Right atrium auricular region (tissue), 2 donors: Measurements from ENCODE around the gene TUBE1. TPM values are rescaled to one million over a fixed set of nuclear protein-coding genes. Genes with fewer than 3 reads are reported as not detected.
"Not testable (repeated sequence)": the region's sequence is repeated elsewhere in the genome, so short reads cannot be mapped to it uniquely, and the experiment has no call there.

Source experiments
- DNase-seq: peaks from one replicate; pipeline ENCODE4 v3.0.0-alpha.2; 2019; ENCODE audit warnings: low spot score
- H3K27ac ChIP-seq, 2 donors: fragments of 200-600 bp; sonication (generic); 1 replicate in 1 of 2; 2 replicates in 1 of 2; pipeline ENCODE4 v1.5.1; 2016 to 2019
- H3K27me3 ChIP-seq, 2 donors: fragments of 200-600 bp; sonication (generic); one replicate each; pipeline versions ENCODE4 v1.5.1 to v1.6.0; 2017 to 2019
- H3K36me3 ChIP-seq: fragments of 200-600 bp; sonication (generic); one replicate; pipeline ENCODE4 v1.5.1; 2016
- H3K4me1 ChIP-seq, 2 donors: fragments of 200-600 bp; sonication (generic); one replicate each; pipeline versions ENCODE4 v1.5.1 to v1.6.0; 2017 to 2019
- H3K4me3 ChIP-seq, 2 donors: fragments of 200-600 bp; sonication (generic); 1 replicate in 1 of 2; 2 replicates in 1 of 2; pipeline ENCODE4 v1.5.1; 2017 to 2019; ENCODE audit warnings: mild to moderate bottlenecking in 1 of 2, moderate library complexity in 1 of 2
- H3K9me3 ChIP-seq, 2 donors: fragments of 200-600 bp; sonication (generic); one replicate each; pipeline ENCODE4 v1.5.1; 2019
- total RNA-seq, 2 donors: library from RNA; depleted of rRNA; stranded (reverse); fragments of >200 nt; gene quantifications; one replicate each; pipeline ENCODE4 v1.1.0, GENCODE V29; 2016
- TF ChIP-seq, protein P1 (sequence below), 2 donors: fragments of 200-600 bp; sonication (generic); IDR thresholded peaks; one replicate each; pipeline ENCODE4 v1.5.1; 2019; ENCODE audit warnings: antibody characterized with exemption in 2 of 2

The TUBE1 gene
- total RNA-seq, 2 donors from 2014 or later = 19.0 to 32.3 TPM

DNA sequence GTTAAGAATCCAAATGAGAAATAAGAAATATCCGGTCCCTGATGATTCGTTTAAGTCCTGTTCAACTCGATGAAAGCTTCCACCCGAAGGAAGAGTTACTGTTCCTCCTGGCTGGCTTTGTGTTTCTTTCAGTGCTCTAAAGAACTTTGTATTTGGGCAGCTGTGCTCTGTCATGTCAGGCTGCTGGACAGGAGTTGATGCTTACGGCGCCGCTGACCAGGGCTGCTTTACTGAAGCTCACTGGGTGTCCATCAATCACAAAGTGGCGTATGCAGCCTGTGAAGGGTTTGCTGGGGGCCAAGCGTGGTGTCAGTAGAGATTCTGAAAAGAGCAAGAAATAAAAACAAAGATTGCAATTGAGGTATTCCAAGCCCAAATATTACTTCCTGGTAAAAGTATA, 22.0 kb upstream of the TUBE1 start:
- no peak overlapping the region for H3K27ac ChIP-seq
- DNase-seq = no peak
- H3K36me3 ChIP-seq = peaks cover 33% of the 10 kb centered on the region
- H3K4me1 ChIP-seq = peaks cover 0 to 11% of the 10 kb centered on the region in 2 donors
- TF ChIP-seq, protein P1, sequence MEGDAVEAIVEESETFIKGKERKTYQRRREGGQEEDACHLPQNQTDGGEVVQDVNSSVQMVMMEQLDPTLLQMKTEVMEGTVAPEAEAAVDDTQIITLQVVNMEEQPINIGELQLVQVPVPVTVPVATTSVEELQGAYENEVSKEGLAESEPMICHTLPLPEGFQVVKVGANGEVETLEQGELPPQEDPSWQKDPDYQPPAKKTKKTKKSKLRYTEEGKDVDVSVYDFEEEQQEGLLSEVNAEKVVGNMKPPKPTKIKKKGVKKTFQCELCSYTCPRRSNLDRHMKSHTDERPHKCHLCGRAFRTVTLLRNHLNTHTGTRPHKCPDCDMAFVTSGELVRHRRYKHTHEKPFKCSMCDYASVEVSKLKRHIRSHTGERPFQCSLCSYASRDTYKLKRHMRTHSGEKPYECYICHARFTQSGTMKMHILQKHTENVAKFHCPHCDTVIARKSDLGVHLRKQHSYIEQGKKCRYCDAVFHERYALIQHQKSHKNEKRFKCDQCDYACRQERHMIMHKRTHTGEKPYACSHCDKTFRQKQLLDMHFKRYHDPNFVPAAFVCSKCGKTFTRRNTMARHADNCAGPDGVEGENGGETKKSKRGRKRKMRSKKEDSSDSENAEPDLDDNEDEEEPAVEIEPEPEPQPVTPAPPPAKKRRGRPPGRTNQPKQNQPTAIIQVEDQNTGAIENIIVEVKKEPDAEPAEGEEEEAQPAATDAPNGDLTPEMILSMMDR (IDR thresholded peaks at IDR 0.05) = no peak
- no peak overlapping the region for H3K4me3 ChIP-seq
- no peaks in the 10 kb centered on the region for H3K9me3 ChIP-seq
- no peaks in the 10 kb centered on the region for H3K27me3 ChIP-seq

DNA sequence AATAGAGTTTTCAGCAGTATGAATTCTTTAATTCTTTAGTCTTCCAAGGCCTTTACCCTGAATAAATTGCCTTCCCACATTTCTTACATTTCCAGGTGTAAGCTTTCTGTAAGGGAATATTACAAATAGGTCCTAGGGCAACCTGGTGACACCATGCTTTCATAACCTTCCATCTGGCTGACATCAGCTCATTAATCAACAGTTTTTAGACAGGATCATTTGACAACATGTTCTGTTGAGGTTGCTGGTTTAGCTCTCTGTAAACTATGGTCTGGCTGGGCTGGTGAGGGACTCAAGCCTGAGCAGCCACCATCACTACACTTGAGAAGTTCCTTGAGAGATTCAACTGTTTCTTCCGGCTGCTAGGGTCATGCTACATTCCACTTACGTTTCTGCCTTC, 19.3 kb upstream of the TUBE1 start:
- H3K4me1 ChIP-seq = no peaks in the 10 kb centered on the region
- no peak overlapping the region for H3K27ac ChIP-seq
- TF ChIP-seq, protein P1 (IDR thresholded peaks at IDR 0.05) = no peak
- no peaks in the 10 kb centered on the region for H3K27me3 ChIP-seq
- DNase-seq = no peak
- H3K36me3 ChIP-seq = peaks cover 37% of the 10 kb centered on the region
- H3K4me3 ChIP-seq = no peak overlapping the region
- H3K9me3 ChIP-seq = no peaks in the 10 kb centered on the region

DNA sequence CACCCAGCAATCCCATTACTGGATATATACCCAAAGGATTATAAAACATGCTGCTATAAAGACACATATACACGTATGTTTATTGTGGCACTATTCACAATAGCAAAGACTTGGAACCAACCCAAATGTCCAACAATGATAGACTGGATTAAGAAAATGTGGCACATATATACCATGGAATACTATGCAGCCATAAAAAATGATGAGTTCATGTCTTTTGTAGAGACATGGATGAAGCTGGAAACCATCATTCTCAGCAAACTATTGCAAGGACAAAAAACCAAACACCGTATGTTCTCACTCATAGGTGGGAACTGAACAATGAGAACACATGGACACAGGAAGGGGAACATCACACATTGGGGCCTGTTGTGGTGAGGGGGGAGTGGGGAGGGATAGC, 18.7 kb upstream of the TUBE1 start:
- not testable (repeated sequence) for H3K27ac ChIP-seq, H3K4me1 ChIP-seq, DNase-seq, H3K4me3 ChIP-seq, H3K27me3 ChIP-seq, H3K9me3 ChIP-seq
- peaks cover 36% of the 10 kb centered on the region for H3K36me3 ChIP-seq

DNA sequence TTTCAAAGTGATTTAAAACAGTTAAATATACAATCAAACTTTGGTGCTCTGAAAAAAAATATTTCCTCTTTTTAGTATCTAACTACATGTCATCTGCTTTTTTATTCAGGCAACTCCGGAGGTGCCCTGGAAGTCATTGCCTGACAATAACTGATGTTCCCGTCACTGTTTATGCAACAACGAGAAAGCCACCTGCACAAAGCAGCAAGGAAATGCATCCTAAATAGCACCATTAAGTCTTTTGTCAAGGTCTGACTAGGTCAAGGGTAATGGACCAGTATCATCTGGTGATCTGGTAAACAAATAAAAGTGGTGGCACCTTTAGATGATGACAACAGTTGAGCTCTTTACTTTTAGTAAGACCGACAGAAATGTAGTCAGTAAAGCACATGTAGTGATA, 13.3 kb upstream of the TUBE1 start:
- Histone ChIP-seq H3K36me3 (peaks cover 23% of the 10 kb centered on the region), H3K27ac (no peak overlapping the region), H3K4me3 (no peak overlapping the region), H3K4me1 (no peaks in the 10 kb centered on the region), H3K27me3 (no peaks in the 10 kb centered on the region), H3K9me3 (no peaks in the 10 kb centered on the region)
- no peak for DNase-seq
- TF ChIP-seq, protein P1 (IDR thresholded peaks at IDR 0.05) = no peak

DNA sequence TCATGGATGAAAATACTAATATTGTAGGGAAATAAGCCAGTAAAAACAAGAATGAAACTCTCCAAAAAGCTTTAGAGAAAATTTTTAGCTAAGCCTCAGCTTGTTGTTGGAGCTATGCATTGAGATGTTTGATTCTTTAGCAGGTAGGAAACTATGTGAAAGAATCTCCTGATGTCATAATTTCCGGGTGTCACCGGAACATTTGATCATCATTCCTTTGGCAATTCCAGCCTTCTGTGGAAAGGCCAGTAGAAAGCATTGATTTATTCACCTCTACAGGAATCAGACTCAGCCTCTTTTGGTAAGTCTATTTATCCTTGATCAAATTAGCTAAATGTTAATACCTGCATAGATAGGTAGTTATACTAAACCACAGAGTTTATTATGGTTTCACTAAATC, 9.6 kb upstream of the TUBE1 start:
- no peak overlapping the region for H3K27ac ChIP-seq

DNA sequence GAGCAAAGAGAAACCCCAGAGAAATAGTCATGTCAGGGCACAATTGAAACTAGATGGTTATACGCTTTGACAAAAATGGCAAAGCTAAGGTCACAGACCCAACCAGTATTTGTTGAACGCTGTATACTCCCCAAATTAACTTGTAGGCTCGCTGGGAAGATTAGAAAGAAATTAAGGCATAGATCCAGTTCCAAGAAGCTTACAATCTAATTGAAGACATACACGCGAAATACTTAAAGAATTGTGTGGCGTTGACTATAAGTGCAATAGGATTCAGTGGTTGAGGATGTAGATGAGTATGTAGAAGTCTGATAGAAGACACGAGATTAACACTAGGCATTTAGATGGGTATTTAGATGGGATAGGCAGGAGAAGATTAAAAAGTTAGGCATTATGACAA, 634 bp upstream of the TUBE1 start:
- no peaks in the 10 kb centered on the region for H3K9me3 ChIP-seq

More for the DNA sequence above, 9.6 kb upstream of the TUBE1 start:
- Histone ChIP-seq H3K4me3 (no peak overlapping the region), H3K4me1 (no peaks in the 10 kb centered on the region), H3K27me3 (no peaks in the 10 kb centered on the region), H3K9me3 (no peaks in the 10 kb centered on the region), H3K36me3 (peaks cover 20% of the 10 kb centered on the region)
- DNase-seq = no peak
- TF ChIP-seq, protein P1 (IDR thresholded peaks at IDR 0.05) = no peak

More for the DNA sequence above, 634 bp upstream of the TUBE1 start:
- TF ChIP-seq, protein P1 (IDR thresholded peaks at IDR 0.05) = no peak
- DNase-seq = no peak
- no peaks in the 10 kb centered on the region for H3K27me3 ChIP-seq
- H3K27ac ChIP-seq = peak overlapping the region; percentile 84 to 88
- H3K4me3 ChIP-seq = peak overlapping the region; percentile 64 to 85
- peaks cover 0 to 21% of the 10 kb centered on the region in 2 donors for H3K4me1 ChIP-seq
- peaks cover 18% of the 10 kb centered on the region for H3K36me3 ChIP-seq
